GM12872 (cell line): ENCODE measurements around the gene ZNF682.

Experiments
- CTCF ChIP-seq: IDR thresholded peaks from 3 replicates; pipeline ENCODE4 v1.5.1; 2011; ENCODE audit warnings: low read depth, mild to moderate bottlenecking, low read length, moderate library complexity; ENCODE audit not compliant: insufficient read depth

ZNF682 gene

DNA sequence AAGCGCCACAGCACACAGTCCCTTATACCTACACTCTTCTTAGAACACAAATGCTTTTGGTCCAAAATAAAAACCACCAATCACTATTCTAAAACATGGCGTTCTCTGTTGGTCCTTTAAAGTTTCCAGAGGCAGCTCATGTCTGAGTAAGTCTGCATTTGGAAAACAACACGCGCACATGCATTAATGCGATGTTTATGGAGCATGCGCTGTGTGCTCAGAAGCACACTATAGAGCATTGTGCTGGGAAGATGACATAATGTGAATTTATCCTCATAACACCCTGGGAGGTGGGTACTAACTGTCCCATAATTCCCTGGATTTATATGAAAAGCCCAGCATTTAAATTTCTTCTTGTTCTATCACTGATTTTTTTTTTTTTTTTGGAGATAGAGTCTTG, 10.7 kb downstream of the ZNF682 start:
- no peak for TF ChIP-seq CTCF

DNA sequence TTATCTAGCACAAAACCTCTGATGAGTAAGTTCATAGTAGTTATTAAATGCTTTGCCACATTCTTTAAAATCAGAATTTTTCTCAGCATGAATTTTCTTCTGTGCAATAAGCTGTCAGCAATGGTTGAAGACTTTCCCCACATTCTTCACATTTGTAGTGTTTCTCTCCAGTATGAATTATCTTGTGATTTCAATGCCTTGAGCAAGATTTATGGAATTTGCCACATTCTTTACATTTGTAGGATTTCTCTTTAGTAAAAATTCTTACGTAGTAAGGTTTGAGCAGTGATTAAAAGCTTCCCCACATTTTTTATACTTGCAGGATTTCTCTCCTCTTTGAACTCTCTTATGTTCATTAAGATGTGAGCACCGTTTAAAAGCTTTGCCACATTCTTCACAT, 33.6 kb downstream of the ZNF682 start:
- TF ChIP-seq CTCF = no peak

GRCh38 chr19:19997656-19998268, 41.5 kb downstream of the ZNF682 start:
- peak; percentile 69 for TF ChIP-seq CTCF

DNA sequence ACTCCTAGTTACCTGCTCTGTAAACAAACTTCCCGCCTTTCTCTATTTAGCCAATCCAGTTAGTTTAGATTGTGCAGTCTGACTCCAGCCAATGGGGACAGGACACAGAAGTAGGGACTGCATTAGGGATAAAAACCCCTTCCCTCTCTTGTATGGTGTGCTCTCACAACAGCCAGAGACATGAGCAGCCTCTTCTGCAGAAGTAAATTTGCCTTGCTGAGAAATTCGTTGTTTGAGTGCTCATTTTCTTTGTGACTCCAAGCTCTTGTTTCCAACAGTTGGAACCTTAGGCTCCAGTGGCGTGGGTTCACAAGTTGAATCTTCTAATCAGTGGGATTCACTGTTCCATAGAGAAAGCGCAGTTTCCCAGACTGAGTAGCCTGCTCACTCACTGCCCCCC, 72.4 kb downstream of the ZNF682 start:
- TF ChIP-seq CTCF = no peak

- no peak for TF ChIP-seq CTCF
Observed at GRCh38 chr19:19964416-19964815, 74.9 kb downstream of the ZNF682 start.

DNA sequence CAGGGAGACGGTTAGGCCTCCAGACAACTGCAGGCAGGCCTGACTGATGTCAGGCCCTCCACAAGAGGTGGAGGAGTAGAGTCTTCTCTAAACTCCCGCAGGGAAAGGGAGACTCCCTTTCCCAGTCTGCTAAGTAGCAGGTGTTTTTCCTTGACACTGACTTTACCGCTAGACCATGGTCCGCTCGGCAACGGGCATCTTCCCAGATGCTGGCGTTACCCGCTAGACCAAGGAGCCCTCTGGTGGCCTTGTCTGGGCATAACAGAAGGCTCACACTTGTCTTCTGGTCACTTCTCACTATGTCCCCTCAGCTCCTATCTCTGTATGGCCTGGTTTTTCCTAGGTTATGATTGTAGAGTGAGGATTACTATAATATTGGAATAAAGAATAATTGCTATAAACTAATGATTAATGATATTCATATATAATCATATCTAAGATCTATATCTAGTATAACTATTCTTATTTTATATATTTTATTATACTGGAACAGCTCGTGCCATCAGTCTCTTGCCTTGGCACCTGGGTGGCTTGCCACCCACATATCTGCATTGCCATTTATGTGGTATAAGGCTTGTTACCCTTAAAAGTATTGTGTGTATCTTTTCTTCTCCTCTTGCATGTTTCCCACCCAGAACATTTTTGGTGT, 80.0 kb downstream of the ZNF682 start:
- peak; percentile 60 for TF ChIP-seq CTCF

DNA sequence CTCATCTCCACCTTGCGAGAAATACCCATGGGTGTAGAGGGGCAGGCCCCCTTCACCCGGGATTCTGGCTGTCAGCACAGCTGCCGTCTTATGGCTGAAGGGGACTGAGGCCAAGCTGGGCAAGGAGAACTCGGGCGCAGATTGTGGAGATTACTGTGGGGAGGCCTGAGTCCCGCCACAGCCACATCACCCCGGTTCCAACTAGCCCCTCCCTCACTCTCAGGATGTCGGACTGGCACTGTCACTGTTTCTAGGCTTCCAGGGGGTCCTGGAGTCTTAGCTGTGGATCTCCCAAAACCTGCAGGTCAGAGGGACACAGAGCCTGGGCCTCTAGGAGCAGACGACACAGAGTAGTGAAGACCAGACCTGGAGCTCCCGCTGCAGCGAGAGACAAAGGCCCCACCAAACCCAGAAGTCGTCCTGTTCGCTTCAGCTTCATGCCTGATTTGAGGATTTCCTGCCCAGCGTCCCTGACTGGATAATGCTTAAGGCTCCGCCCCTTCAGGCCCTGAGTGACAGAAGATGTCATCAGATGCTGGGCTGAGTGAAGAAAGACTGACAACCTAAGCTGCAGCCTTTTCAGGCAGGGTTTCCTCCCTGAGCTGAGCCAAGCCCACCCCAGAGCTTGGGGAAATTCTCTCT, 82.8 kb downstream of the ZNF682 start:
- no peak for TF ChIP-seq CTCF
